ENCODE measurements around the gene WEE1.
"Not testable (repeated sequence)": the region's sequence is repeated elsewhere in the genome, so short reads cannot be mapped to it uniquely, and the experiment has no call there.

Gene WEE1

DNA sequence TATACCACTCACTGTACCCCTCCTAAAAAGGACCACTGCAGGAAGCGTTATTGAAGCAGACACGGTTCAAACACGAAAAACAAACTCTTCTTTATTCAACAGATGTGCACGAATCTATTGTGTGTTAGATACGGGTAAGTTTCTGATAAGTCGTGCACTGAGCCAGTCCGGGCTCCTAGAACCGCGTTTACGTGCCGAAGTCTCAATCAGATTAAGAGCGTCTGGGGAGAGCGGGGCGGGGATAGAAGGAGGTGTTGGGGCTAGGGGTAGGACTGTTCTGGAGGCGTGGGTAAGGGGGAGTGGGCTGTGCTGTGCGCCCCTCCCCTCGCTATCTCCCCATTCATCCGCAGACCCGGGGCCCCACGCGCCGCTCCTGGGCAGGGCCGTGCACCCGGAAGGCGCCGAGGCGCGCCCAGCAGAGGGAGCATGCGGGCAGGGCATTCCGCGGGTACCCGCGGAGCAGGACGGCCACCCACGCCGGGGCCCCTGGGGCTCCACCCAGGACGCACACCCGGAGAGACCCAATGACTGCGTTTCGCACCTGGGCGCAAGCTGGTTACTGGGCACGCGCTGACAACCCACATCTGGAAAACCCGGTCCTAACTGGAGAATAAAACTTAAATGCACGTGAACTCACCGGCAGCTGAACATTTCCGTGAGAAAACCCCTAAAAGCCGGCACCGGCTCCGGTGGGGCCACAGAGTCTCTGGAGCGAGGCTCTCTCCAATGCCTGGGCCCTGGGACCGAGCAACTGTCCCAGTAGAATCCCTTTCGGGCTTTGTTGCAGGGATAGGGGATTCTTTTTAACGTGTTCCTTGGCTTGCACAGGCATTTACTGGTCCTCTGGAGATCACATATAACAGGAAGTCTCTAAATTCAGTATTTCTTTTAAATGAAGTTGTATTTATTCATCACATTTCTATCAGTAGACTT, 40.6 kb downstream of the WEE1 start:
- Histone ChIP-seq H3K27me3 (ENCODE audit: control insufficient read depth in 1 of 2, insufficient read depth in 2 of 2, low read length in 2 of 2) (no peaks in the 10 kb centered on the region), H3K36me3 (ENCODE audit: control insufficient read depth in 2 of 2, insufficient read depth in 2 of 2, low read length in 2 of 2) (no peaks in the 10 kb centered on the region), H3K9me3 (ENCODE audit: control insufficient read depth in 2 of 2, low read length in 2 of 2) (no peaks in the 10 kb centered on the region), H3K4me3 (ENCODE audit: low read length in 2 of 2) (peak overlapping the region; percentile 72 to 78), H3K9ac (ENCODE audit: low read length in 2 of 2) (peak overlapping the region; percentile 71 to 92), H3K27ac (ENCODE audit: low read length) (peak overlapping the region; percentile 99), H3K4me1 (ENCODE audit: control insufficient read depth, insufficient read depth, low read length) (peaks cover 9% of the 10 kb centered on the region)

DNA sequence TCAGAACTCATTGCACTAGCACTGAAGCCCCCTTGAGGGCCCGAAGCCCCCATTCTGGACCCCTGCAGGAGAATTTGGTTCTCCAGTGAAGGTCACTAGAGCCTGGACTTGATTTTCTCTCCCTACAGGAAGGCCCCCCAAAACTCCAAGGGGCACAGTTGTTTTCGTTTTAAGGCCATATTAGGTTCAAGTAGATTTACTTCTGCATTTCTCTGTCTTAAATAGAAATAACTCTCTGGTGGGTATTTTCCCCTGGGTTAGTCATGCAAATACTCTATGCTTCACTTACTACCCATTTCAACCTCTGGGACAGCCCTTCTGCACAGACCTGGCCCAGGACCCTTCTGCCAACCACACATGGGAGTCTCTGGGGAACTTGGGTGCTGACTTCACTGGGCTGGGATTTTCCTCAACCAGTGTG, 41.6 kb downstream of the WEE1 start:
- H3K36me3 ChIP-seq (ENCODE audit: control insufficient read depth in 2 of 2, insufficient read depth in 2 of 2, low read length in 2 of 2) = no peaks in the 10 kb centered on the region
- H3K4me1 ChIP-seq (ENCODE audit: control insufficient read depth, insufficient read depth, low read length) = peaks cover 9% of the 10 kb centered on the region
- H3K27me3 ChIP-seq (ENCODE audit: control insufficient read depth in 1 of 2, insufficient read depth in 2 of 2, low read length in 2 of 2) = no peaks in the 10 kb centered on the region
- H3K27ac ChIP-seq (ENCODE audit: low read length) = no peak overlapping the region
- no peaks in the 10 kb centered on the region for H3K9me3 ChIP-seq (ENCODE audit: control insufficient read depth in 2 of 2, low read length in 2 of 2)
- H3K9ac ChIP-seq (ENCODE audit: low read length in 2 of 2) = no peak overlapping the region
- H3K4me3 ChIP-seq (ENCODE audit: low read length in 2 of 2) = no peak overlapping the region

DNA sequence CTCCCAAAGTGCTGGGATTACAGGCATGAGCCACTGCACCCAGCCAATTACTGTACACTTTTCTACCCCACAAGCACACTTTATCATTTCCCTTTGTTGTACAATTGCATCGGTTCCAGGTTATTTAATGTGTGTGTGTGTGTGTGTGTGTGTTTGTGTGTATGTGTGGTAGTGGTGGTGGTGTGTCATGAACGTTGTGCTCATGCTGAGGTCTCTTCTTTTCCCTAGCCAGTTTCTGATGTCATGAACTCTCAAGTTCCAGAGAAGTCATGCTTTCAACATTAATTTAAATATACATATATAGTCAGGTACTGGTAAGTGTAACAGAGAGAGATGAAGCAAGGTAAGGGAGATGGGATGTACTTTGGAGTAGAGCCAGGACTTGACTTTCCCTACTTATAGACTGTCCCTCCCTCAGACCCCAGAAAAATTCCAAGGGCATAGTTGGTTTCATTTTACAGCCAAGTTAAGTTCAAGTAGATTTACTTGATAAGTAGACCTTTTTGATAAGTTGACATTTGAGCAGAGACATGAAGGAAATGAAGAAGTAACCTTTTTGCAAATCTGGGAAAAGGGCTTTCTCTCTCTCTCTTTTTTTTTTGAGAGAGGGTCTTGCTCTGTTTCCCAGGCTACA, 42.7 kb downstream of the WEE1 start:
- no peaks in the 10 kb centered on the region for H3K36me3 ChIP-seq (ENCODE audit: control insufficient read depth in 2 of 2, insufficient read depth in 2 of 2, low read length in 2 of 2)
- no peak overlapping the region for H3K27ac ChIP-seq (ENCODE audit: low read length)
- no peaks in the 10 kb centered on the region for H3K9me3 ChIP-seq (ENCODE audit: control insufficient read depth in 2 of 2, low read length in 2 of 2)
- H3K9ac ChIP-seq (ENCODE audit: low read length in 2 of 2) = no peak overlapping the region
- H3K27me3 ChIP-seq (ENCODE audit: control insufficient read depth in 1 of 2, insufficient read depth in 2 of 2, low read length in 2 of 2) = no peaks in the 10 kb centered on the region
- peaks cover 9% of the 10 kb centered on the region for H3K4me1 ChIP-seq (ENCODE audit: control insufficient read depth, insufficient read depth, low read length)
- no peak overlapping the region for H3K4me3 ChIP-seq (ENCODE audit: low read length in 2 of 2)

DNA sequence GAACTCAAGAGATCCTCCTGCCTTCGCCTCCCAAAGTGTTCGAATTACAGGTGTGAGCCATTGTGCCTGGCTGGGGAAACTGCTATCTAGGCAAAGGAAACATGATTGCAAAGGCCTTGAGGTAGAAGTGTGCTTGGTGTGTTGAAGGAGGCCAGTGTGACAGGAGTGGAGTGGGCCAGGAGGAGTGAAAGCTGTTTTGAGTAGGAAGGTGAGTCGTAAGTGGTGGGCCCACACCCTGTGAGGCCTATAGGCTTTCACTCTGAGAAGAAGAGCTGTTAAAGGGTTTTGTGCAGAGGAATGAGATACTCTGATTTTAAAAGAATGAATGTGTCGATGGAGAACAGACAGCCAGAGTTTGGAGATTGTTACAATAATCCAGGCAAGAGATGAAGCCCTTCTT, 43.4 kb downstream of the WEE1 start:
- H3K27ac ChIP-seq (ENCODE audit: low read length) = no peak overlapping the region
- H3K36me3 ChIP-seq (ENCODE audit: control insufficient read depth in 2 of 2, insufficient read depth in 2 of 2, low read length in 2 of 2) = no peaks in the 10 kb centered on the region
- no peaks in the 10 kb centered on the region for H3K27me3 ChIP-seq (ENCODE audit: control insufficient read depth in 1 of 2, insufficient read depth in 2 of 2, low read length in 2 of 2)
- peaks cover 9% of the 10 kb centered on the region for H3K4me1 ChIP-seq (ENCODE audit: control insufficient read depth, insufficient read depth, low read length)
- H3K4me3 ChIP-seq (ENCODE audit: low read length in 2 of 2) = no peak overlapping the region
- H3K9ac ChIP-seq (ENCODE audit: low read length in 2 of 2) = no peak overlapping the region
- no peaks in the 10 kb centered on the region for H3K9me3 ChIP-seq (ENCODE audit: control insufficient read depth in 2 of 2, low read length in 2 of 2)

DNA sequence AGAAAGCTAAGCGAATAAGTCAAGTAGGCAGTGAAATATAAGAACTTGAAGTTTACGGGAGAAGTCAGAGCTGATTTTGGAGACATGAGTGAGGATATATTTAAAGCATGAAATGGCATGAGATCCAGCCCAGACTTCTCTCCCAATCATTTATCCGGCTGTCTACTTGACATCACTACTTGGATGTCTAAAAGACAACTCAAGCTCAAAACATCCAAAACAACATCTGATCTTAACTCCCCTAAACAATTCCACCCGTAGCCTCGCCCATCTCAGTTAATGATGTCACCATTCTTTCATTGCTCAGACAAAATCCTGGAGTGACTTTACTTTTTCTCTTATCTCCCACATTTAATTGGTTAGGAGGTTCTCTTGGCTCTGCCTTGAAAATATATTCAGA, 44.5 kb downstream of the WEE1 start:
- no peaks in the 10 kb centered on the region for H3K36me3 ChIP-seq (ENCODE audit: control insufficient read depth in 2 of 2, insufficient read depth in 2 of 2, low read length in 2 of 2)
- no peak overlapping the region for H3K4me3 ChIP-seq (ENCODE audit: low read length in 2 of 2)
- H3K27me3 ChIP-seq (ENCODE audit: control insufficient read depth in 1 of 2, insufficient read depth in 2 of 2, low read length in 2 of 2) = no peaks in the 10 kb centered on the region
- peaks cover 9% of the 10 kb centered on the region for H3K4me1 ChIP-seq (ENCODE audit: control insufficient read depth, insufficient read depth, low read length)
- no peaks in the 10 kb centered on the region for H3K9me3 ChIP-seq (ENCODE audit: control insufficient read depth in 2 of 2, low read length in 2 of 2)
- H3K9ac ChIP-seq (ENCODE audit: low read length in 2 of 2) = no peak overlapping the region
- H3K27ac ChIP-seq (ENCODE audit: low read length) = no peak overlapping the region

DNA sequence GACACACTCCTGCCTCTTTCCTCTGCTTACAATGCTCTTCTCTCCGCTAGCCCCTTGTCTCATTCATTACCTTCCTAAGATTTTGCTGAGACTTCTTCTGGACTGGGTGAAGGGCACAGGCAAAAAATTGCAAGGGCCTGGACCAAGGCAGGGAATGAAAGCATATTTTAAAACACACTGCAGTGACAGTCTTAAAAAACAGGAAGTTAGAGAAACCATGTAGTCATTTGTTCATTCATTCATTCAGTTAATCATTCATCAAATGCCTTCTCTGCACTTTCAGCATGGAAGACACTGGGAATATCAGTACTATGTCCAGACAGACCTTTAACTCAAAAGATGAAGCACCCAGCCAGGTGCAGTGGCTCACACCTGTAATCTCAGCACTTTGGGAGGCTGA, 45.5 kb downstream of the WEE1 start:
- no peaks in the 10 kb centered on the region for H3K9me3 ChIP-seq (ENCODE audit: control insufficient read depth in 2 of 2, low read length in 2 of 2)
- no peak overlapping the region for H3K27ac ChIP-seq (ENCODE audit: low read length)
- H3K4me1 ChIP-seq (ENCODE audit: control insufficient read depth, insufficient read depth, low read length) = peaks cover 4% of the 10 kb centered on the region
- H3K36me3 ChIP-seq (ENCODE audit: control insufficient read depth in 2 of 2, insufficient read depth in 2 of 2, low read length in 2 of 2) = no peaks in the 10 kb centered on the region
- H3K27me3 ChIP-seq (ENCODE audit: control insufficient read depth in 1 of 2, insufficient read depth in 2 of 2, low read length in 2 of 2) = no peaks in the 10 kb centered on the region
- no peak overlapping the region for H3K4me3 ChIP-seq (ENCODE audit: low read length in 2 of 2)
- no peak overlapping the region for H3K9ac ChIP-seq (ENCODE audit: low read length in 2 of 2)

DNA sequence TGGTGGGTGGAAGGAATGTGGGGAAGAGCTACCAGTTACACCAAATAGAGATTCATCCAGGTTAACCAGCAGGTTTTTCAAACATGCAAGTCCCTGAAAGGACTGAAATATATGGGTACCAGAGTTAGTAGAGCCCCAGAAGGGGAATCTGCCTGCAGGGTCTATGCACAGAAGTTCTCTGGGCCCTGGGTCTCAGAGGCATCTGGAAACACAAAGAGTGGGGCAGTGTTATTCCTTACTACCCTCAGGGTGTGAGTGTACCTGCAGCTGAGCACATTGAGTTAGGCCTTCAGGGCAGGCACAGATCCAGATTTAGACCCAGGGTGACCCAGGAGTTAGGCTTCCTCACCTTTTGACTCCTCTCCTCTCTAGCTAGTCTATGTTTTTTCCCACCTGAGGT, 46.5 kb downstream of the WEE1 start:
- H3K27ac ChIP-seq (ENCODE audit: low read length) = no peak overlapping the region
- H3K9me3 ChIP-seq (ENCODE audit: control insufficient read depth in 2 of 2, low read length in 2 of 2) = no peaks in the 10 kb centered on the region
- no peaks in the 10 kb centered on the region for H3K4me1 ChIP-seq (ENCODE audit: control insufficient read depth, insufficient read depth, low read length)
- no peak overlapping the region for H3K9ac ChIP-seq (ENCODE audit: low read length in 2 of 2)
- H3K36me3 ChIP-seq (ENCODE audit: control insufficient read depth in 2 of 2, insufficient read depth in 2 of 2, low read length in 2 of 2) = no peaks in the 10 kb centered on the region
- H3K27me3 ChIP-seq (ENCODE audit: control insufficient read depth in 1 of 2, insufficient read depth in 2 of 2, low read length in 2 of 2) = no peaks in the 10 kb centered on the region
- H3K4me3 ChIP-seq (ENCODE audit: low read length in 2 of 2) = no peak overlapping the region

DNA sequence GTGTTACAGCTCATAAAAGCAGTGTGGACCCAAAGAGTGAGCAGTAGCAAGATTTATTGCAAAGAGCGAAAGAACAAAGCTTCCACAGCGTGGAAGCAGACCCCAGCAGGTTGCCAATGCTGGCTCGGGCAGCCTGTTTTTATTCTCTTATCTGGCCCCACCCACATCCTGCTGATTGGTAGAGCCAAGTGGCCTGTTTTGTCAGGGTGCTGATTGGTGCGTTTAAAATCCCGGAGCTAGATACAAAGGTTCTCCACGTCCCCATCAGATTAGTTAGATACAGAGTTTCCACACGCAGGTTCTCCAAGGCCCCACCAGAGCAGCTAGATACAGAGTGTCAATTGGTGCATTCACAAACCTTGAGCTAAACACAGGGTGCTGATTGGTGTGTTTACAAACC, 48.9 kb downstream of the WEE1 start:
- H3K36me3 ChIP-seq (ENCODE audit: control insufficient read depth in 2 of 2, insufficient read depth in 2 of 2, low read length in 2 of 2) = not testable (repeated sequence)

DNA sequence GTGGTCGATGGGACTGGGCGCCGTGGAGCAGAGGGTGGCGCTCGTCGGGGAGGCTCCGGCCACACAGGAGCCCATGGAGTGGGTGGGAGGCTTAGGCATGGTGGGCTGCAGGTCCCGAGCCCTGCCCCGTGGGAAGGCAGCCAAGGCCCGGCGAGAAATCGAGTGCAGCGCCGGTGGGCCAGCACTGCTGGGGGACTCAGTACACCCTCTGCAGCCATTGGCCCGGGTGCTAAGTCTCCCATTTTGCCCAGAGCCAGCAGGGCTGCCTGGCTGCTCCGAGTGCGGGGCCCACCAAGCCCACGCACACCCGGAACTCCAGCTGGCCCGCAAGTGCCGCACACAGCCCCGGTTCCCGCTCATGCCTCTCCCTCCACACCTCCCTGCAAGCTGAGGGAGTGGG, 49.6 kb downstream of the WEE1 start:
- H3K9ac ChIP-seq (ENCODE audit: low read length in 2 of 2); H3K36me3 ChIP-seq (ENCODE audit: control insufficient read depth in 2 of 2, insufficient read depth in 2 of 2, low read length in 2 of 2); H3K27me3 ChIP-seq (ENCODE audit: control insufficient read depth in 1 of 2, insufficient read depth in 2 of 2, low read length in 2 of 2); H3K4me3 ChIP-seq (ENCODE audit: low read length in 2 of 2); H3K27ac ChIP-seq (ENCODE audit: low read length); H3K4me1 ChIP-seq (ENCODE audit: control insufficient read depth, insufficient read depth, low read length); H3K9me3 ChIP-seq (ENCODE audit: control insufficient read depth in 2 of 2, low read length in 2 of 2): not testable (repeated sequence)

More for the DNA sequence above, 48.9 kb downstream of the WEE1 start:
- H3K4me1 ChIP-seq (ENCODE audit: control insufficient read depth, insufficient read depth, low read length); H3K27ac ChIP-seq (ENCODE audit: low read length); H3K9me3 ChIP-seq (ENCODE audit: control insufficient read depth in 2 of 2, low read length in 2 of 2); H3K27me3 ChIP-seq (ENCODE audit: control insufficient read depth in 1 of 2, insufficient read depth in 2 of 2, low read length in 2 of 2); H3K4me3 ChIP-seq (ENCODE audit: low read length in 2 of 2); H3K9ac ChIP-seq (ENCODE audit: low read length in 2 of 2): not testable (repeated sequence)

DNA sequence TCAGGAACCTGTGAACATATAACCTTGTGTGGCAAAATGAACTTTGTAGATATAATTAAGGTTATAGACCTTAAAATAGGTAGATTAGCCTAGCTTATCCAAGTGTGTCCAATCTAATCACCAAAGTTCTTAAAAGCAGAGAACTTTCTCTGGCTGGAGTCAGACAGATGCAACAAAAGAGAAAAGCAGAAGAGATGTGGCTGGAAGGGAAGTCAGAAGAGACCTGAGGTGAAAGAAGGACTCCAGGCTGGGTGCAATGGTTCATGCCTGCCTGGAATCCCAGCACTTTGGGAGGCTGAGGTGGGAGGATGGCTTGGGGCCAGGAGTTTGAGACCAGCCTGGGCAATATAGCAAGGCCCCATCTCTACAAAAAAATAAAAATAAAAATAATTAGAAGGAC, 51.0 kb downstream of the WEE1 start:
- Histone ChIP-seq H3K27ac (ENCODE audit: low read length) (no peak overlapping the region), H3K4me1 (ENCODE audit: control insufficient read depth, insufficient read depth, low read length) (no peaks in the 10 kb centered on the region), H3K4me3 (ENCODE audit: low read length in 2 of 2) (no peak overlapping the region), H3K27me3 (ENCODE audit: control insufficient read depth in 1 of 2, insufficient read depth in 2 of 2, low read length in 2 of 2) (no peaks in the 10 kb centered on the region), H3K36me3 (ENCODE audit: control insufficient read depth in 2 of 2, insufficient read depth in 2 of 2, low read length in 2 of 2) (no peaks in the 10 kb centered on the region), H3K9ac (ENCODE audit: low read length in 2 of 2) (no peak overlapping the region), H3K9me3 (ENCODE audit: control insufficient read depth in 2 of 2, low read length in 2 of 2) (no peaks in the 10 kb centered on the region)

DNA sequence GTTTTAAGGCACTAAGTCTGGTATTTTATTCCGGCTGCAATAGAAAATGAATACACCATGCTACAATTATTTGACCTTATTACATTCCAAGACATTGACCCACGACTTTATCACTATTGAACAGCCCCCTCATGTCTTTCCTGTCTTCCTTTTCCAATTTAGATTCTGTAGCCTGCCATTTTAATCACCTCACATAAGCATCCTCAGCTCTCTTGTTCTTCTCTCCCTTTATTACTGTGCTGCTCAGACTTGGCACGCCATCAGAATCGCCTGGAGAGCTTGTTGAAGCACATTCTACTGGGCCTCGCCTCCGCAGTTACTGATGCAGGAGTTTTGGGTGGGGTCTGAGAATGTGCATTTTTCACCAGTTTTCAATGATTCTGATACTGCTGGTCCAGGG, 51.7 kb downstream of the WEE1 start:
- Histone ChIP-seq H3K36me3 (ENCODE audit: control insufficient read depth in 2 of 2, insufficient read depth in 2 of 2, low read length in 2 of 2) (no peaks in the 10 kb centered on the region), H3K27me3 (ENCODE audit: control insufficient read depth in 1 of 2, insufficient read depth in 2 of 2, low read length in 2 of 2) (no peaks in the 10 kb centered on the region), H3K9ac (ENCODE audit: low read length in 2 of 2) (no peak overlapping the region), H3K4me3 (ENCODE audit: low read length in 2 of 2) (no peak overlapping the region), H3K27ac (ENCODE audit: low read length) (no peak overlapping the region), H3K9me3 (ENCODE audit: control insufficient read depth in 2 of 2, low read length in 2 of 2) (no peaks in the 10 kb centered on the region), H3K4me1 (ENCODE audit: control insufficient read depth, insufficient read depth, low read length) (no peaks in the 10 kb centered on the region)

Data from stomach smooth muscle (tissue), 2 donors.